ENCODE data around the gene SPPL2B. TPM values are rescaled to one million over a fixed set of nuclear protein-coding genes. Genes with fewer than 3 reads are reported as not detected.

The SPPL2B gene
- polyA plus RNA-seq, 1 donor from 2014 or later: 68.7 TPM

DNA sequence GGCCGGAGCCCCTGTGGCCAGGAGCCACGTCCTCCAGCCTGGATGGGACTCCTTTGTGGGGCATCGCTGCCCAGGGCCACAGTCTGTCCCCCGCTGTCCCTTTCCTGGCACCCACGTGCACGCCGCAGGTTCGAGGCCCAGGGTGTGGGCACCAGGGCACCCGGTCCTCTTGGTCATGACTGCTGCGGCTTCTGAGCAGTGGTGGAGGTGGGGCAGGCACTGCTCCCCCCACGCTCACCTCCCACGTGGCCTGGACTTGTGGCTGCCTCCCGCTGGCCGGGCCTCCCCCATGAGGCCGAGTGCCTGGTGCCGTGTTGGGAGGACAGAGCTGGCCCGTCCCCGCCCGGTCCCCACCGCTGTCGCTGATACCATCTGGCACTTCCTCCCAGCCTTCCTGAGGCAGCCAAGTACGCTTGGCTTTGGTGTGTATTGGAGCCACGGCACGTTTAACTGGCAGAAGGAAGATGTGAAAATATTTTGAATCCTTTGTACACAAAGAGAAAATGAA, 12.8 kb downstream of the SPPL2B start:
- Histone ChIP-seq H3K9me2 (ENCODE audit: insufficient read depth, low read length) (no peaks in the 10 kb centered on the region), H3K9me3 (ENCODE audit: low read length) (no peaks in the 10 kb centered on the region), H3K9ac (ENCODE audit: low read length) (no peak overlapping the region), H3K4me2 (ENCODE audit: low read length) (no peak overlapping the region), H3K27me3 (ENCODE audit: insufficient read depth, low read depth, low read length) (no peaks in the 10 kb centered on the region), H4K20me1 (ENCODE audit: insufficient read depth) (no peaks in the 10 kb centered on the region), H3K36me3 (ENCODE audit: insufficient read depth, low read length) (peaks cover 3% of the 10 kb centered on the region), H3K27ac (ENCODE audit: low read length) (no peak overlapping the region), H3K4me3 (ENCODE audit: low read length) (no peak overlapping the region), H2AFZ (ENCODE audit: low read depth, low read length) (no peak overlapping the region), H3F3A (ENCODE audit: insufficient read depth, low read length, poor library complexity, severe bottlenecking) (no peaks in the 10 kb centered on the region), H3K79me2 (replicated peaks; ENCODE audit: insufficient read depth, low read length) (no peaks in the 10 kb centered on the region)
- no peak for TF ChIP-seq RAD21 (conservative IDR thresholded peaks at IDR 0.05)
- no peak for TF ChIP-seq EZH2 (IDR thresholded peaks at IDR 0.05; ENCODE audit: borderline replicate concordance, insufficient read depth, low read length, poor library complexity, severe bottlenecking)
- TF ChIP-seq EP300 (conservative IDR thresholded peaks at IDR 0.05; ENCODE audit: poor library complexity, severe bottlenecking): no peak
- TF ChIP-seq POLR2AphosphoS5 (IDR thresholded peaks at IDR 0.05): no peak
- TF ChIP-seq MXI1 (conservative IDR thresholded peaks at IDR 0.05; ENCODE audit: poor library complexity, severe bottlenecking): no peak
- no peak for TF ChIP-seq REST (IDR thresholded peaks at IDR 0.05; ENCODE audit: borderline replicate concordance)
- no peak for TF ChIP-seq TAF1 (IDR thresholded peaks at IDR 0.05; ENCODE audit: low read depth)
- TF ChIP-seq SMC3 (conservative IDR thresholded peaks at IDR 0.05; ENCODE audit: poor library complexity): no peak
- TF ChIP-seq, protein P1, sequence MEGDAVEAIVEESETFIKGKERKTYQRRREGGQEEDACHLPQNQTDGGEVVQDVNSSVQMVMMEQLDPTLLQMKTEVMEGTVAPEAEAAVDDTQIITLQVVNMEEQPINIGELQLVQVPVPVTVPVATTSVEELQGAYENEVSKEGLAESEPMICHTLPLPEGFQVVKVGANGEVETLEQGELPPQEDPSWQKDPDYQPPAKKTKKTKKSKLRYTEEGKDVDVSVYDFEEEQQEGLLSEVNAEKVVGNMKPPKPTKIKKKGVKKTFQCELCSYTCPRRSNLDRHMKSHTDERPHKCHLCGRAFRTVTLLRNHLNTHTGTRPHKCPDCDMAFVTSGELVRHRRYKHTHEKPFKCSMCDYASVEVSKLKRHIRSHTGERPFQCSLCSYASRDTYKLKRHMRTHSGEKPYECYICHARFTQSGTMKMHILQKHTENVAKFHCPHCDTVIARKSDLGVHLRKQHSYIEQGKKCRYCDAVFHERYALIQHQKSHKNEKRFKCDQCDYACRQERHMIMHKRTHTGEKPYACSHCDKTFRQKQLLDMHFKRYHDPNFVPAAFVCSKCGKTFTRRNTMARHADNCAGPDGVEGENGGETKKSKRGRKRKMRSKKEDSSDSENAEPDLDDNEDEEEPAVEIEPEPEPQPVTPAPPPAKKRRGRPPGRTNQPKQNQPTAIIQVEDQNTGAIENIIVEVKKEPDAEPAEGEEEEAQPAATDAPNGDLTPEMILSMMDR (IDR thresholded peaks at IDR 0.05; ENCODE audit: poor library complexity, severe bottlenecking): no peak

DNA sequence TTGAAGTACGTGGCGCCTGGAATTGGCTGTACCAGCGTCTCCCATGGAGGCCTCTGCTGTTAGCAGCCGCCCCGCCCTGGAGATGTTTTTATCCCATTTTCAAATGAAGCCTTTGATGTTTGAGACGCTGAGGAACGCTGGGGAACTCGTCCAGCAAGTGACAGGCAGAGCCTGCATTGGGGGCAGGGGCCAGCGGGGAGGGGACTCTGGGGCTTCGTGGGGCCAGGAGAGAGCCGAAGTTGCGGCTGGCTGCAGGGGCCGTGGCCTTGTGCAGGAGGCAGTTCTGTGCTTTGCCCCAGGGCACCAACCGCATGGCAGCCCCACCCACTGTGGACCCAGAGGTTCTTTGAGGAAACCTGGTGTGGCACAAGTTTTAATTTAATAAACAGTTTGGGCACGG, 13.5 kb downstream of the SPPL2B start:
- peaks cover 3% of the 10 kb centered on the region for H3K36me3 ChIP-seq (ENCODE audit: insufficient read depth, low read length)
- H4K20me1 ChIP-seq (ENCODE audit: insufficient read depth): no peaks in the 10 kb centered on the region
- H3K9ac ChIP-seq (ENCODE audit: low read length): no peak overlapping the region
- no peak for TF ChIP-seq EP300 (conservative IDR thresholded peaks at IDR 0.05; ENCODE audit: poor library complexity, severe bottlenecking)
- TF ChIP-seq EZH2 (IDR thresholded peaks at IDR 0.05; ENCODE audit: borderline replicate concordance, insufficient read depth, low read length, poor library complexity, severe bottlenecking): no peak
- TF ChIP-seq TAF1 (IDR thresholded peaks at IDR 0.05; ENCODE audit: low read depth): no peak
- no peak for TF ChIP-seq POLR2AphosphoS5 (IDR thresholded peaks at IDR 0.05)
- no peak for TF ChIP-seq REST (IDR thresholded peaks at IDR 0.05; ENCODE audit: borderline replicate concordance)
- TF ChIP-seq SMC3 (conservative IDR thresholded peaks at IDR 0.05; ENCODE audit: poor library complexity): no peak
- TF ChIP-seq, protein P1 (IDR thresholded peaks at IDR 0.05; ENCODE audit: poor library complexity, severe bottlenecking): no peak
- TF ChIP-seq RAD21 (conservative IDR thresholded peaks at IDR 0.05): no peak
- no peak for TF ChIP-seq MXI1 (conservative IDR thresholded peaks at IDR 0.05; ENCODE audit: poor library complexity, severe bottlenecking)
- no peak overlapping the region for H3K4me3 ChIP-seq (ENCODE audit: low read length)
- H3K4me2 ChIP-seq (ENCODE audit: low read length): no peak overlapping the region
- H2AFZ ChIP-seq (ENCODE audit: low read depth, low read length): no peak overlapping the region
- no peaks in the 10 kb centered on the region for H3F3A ChIP-seq (ENCODE audit: insufficient read depth, low read length, poor library complexity, severe bottlenecking)
- no peaks in the 10 kb centered on the region for H3K9me2 ChIP-seq (ENCODE audit: insufficient read depth, low read length)
- H3K27ac ChIP-seq (ENCODE audit: low read length): no peak overlapping the region
- H3K79me2 ChIP-seq (replicated peaks; ENCODE audit: insufficient read depth, low read length): no peaks in the 10 kb centered on the region
- H3K27me3 ChIP-seq (ENCODE audit: insufficient read depth, low read depth, low read length): no peaks in the 10 kb centered on the region
- H3K9me3 ChIP-seq (ENCODE audit: low read length): no peaks in the 10 kb centered on the region
